ENCODE measurements around the gene RNF214. TPM values are rescaled to one million over a fixed set of nuclear protein-coding genes. Genes with fewer than 3 reads are reported as not detected.
A peak's percentile ranks its signal among the peaks of the same experiment; 100 is the strongest.

Gene RNF214
- total and polyA plus RNA-seq, 2 of the 13 experiments (the other 11 are each of a cell fraction or from before 2014, with no cell fraction given): 10.7 to 12.6 TPM

DNA sequence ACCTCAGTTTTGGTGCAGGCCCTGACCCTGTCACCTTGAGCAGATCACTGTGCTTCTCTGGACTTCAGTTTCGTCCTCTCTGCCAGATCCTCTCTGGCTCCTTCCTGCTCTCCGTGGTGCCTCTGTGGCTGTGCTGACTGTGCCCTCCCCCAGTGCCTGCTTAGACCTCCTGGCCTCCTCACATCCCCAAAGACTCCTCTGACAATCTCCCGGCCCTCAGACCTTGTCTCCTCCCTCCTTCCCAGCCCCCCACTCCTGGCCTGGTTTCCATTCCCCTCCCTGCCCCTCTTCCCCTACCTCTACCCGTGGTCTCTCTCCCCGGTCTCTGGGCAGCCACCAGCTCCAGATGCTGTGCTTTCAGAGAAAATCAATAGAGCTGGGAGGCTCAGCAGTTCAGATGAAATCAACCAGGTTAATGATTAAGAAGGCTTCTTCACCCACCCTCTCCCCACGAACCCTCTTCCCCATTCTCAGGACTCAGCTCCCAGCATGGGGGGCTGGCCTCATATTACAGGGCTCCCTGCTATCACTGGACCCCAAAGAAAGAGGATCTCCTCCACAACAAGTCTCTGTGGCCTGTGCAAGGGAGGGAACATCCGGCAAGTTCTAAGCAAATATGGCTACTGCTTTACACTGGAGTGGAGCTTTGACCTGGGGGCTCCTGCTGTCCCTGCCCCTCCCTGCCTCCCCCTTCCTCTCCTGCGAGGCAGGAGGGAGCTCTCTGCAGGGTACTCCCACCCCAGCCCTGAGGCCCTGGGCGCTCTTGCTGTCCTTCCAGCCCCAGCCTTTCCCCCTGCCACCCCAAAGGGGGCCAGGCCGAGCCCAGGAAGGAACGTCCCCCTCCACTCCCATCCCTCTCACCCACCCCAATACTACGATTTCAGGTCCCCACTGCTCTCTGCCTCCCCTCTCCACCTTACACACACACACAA, 67.1 kb downstream of the RNF214 start (continued):
- TF ChIP-seq, protein P1, sequence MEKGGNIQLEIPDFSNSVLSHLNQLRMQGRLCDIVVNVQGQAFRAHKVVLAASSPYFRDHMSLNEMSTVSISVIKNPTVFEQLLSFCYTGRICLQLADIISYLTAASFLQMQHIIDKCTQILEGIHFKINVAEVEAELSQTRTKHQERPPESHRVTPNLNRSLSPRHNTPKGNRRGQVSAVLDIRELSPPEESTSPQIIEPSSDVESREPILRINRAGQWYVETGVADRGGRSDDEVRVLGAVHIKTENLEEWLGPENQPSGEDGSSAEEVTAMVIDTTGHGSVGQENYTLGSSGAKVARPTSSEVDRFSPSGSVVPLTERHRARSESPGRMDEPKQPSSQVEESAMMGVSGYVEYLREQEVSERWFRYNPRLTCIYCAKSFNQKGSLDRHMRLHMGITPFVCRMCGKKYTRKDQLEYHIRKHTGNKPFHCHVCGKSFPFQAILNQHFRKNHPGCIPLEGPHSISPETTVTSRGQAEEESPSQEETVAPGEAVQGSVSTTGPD (CRISPR knock-in tag; IDR thresholded peaks at IDR 0.05): no peak
- TF ChIP-seq ATAD3A (CRISPR knock-in tag; IDR thresholded peaks at IDR 0.05) (no peak), NAIF1 (CRISPR knock-in tag; IDR thresholded peaks at IDR 0.05; ENCODE audit: borderline replicate concordance) (no peak), ZNF510 (CRISPR knock-in tag; IDR thresholded peaks at IDR 0.05; ENCODE audit: low read depth) (no peak), SMYD3 (CRISPR knock-in tag; IDR thresholded peaks at IDR 0.05) (no peak), SAP130 (CRISPR knock-in tag; IDR thresholded peaks at IDR 0.05; ENCODE audit: low read depth) (peak; percentile 52; the same call in 1 of the 2 replicates), HOXA7 (CRISPR knock-in tag; IDR thresholded peaks at IDR 0.05) (no peak), PCBP1 (IDR thresholded peaks at IDR 0.05; ENCODE audit: borderline replicate concordance, low read depth, low read length) (no peak), KDM1A (CRISPR knock-in tag; IDR thresholded peaks at IDR 0.05) (no peak), CHCHD3 (CRISPR knock-in tag; IDR thresholded peaks at IDR 0.05) (no peak), KDM5A (IDR thresholded peaks at IDR 0.05; ENCODE audit: borderline replicate concordance, low read length) (no peak; the same call in 1 of the 2 replicates), HOXA9 (CRISPR knock-in tag; IDR thresholded peaks at IDR 0.05; ENCODE audit: borderline replicate concordance) (no peak), GTF3A (CRISPR knock-in tag; conservative IDR thresholded peaks at IDR 0.05) (no peak), ZBTB42 (CRISPR knock-in tag; IDR thresholded peaks at IDR 0.05) (peak; percentile 86)
- TF ChIP-seq, protein P2, sequence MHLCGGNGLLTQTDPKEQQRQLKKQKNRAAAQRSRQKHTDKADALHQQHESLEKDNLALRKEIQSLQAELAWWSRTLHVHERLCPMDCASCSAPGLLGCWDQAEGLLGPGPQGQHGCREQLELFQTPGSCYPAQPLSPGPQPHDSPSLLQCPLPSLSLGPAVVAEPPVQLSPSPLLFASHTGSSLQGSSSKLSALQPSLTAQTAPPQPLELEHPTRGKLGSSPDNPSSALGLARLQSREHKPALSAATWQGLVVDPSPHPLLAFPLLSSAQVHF (CRISPR knock-in tag; IDR thresholded peaks at IDR 0.05): no peak
- TF ChIP-seq, protein P3, sequence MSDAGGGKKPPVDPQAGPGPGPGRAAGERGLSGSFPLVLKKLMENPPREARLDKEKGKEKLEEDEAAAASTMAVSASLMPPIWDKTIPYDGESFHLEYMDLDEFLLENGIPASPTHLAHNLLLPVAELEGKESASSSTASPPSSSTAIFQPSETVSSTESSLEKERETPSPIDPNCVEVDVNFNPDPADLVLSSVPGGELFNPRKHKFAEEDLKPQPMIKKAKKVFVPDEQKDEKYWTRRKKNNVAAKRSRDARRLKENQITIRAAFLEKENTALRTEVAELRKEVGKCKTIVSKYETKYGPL (CRISPR knock-in tag; IDR thresholded peaks at IDR 0.05): no peak
- TF ChIP-seq, protein P4, sequence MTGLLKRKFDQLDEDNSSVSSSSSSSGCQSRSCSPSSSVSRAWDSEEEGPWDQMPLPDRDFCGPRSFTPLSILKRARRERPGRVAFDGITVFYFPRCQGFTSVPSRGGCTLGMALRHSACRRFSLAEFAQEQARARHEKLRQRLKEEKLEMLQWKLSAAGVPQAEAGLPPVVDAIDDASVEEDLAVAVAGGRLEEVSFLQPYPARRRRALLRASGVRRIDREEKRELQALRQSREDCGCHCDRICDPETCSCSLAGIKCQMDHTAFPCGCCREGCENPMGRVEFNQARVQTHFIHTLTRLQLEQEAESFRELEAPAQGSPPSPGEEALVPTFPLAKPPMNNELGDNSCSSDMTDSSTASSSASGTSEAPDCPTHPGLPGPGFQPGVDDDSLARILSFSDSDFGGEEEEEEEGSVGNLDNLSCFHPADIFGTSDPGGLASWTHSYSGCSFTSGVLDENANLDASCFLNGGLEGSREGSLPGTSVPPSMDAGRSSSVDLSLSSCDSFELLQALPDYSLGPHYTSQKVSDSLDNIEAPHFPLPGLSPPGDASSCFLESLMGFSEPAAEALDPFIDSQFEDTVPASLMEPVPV (CRISPR knock-in tag; IDR thresholded peaks at IDR 0.05): no peak
- TF ChIP-seq, protein P5, sequence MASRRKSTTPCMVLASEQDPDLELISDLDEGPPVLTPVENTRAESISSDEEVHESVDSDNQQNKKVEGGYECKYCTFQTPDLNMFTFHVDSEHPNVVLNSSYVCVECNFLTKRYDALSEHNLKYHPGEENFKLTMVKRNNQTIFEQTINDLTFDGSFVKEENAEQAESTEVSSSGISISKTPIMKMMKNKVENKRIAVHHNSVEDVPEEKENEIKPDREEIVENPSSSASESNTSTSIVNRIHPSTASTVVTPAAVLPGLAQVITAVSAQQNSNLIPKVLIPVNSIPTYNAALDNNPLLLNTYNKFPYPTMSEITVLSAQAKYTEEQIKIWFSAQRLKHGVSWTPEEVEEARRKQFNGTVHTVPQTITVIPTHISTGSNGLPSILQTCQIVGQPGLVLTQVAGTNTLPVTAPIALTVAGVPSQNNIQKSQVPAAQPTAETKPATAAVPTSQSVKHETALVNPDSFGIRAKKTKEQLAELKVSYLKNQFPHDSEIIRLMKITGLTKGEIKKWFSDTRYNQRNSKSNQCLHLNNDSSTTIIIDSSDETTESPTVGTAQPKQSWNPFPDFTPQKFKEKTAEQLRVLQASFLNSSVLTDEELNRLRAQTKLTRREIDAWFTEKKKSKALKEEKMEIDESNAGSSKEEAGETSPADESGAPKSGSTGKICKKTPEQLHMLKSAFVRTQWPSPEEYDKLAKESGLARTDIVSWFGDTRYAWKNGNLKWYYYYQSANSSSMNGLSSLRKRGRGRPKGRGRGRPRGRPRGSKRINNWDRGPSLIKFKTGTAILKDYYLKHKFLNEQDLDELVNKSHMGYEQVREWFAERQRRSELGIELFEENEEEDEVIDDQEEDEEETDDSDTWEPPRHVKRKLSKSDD (CRISPR knock-in tag; IDR thresholded peaks at IDR 0.05; ENCODE audit: low read depth): peak; percentile 56; the same call in 1 of the 2 replicates

Data from HepG2 (cell line).